ENCODE measurements around the gene PROM2. TPM values are rescaled to one million over a fixed set of nuclear protein-coding genes. Genes with fewer than 3 reads are reported as not detected.
"Not testable (repeated sequence)": the region's sequence is repeated elsewhere in the genome, so short reads cannot be mapped to it uniquely, and the experiment has no call there.

The PROM2 gene
- total RNA-seq, 1 donor from 2014 or later: 1.3 TPM

- H3K36me3 Mint-ChIP-seq (ENCODE audit: unreplicated experiment): no peaks in the 10 kb centered on the region
- DNase-seq (ENCODE audit: extremely low spot score, unreplicated experiment): no peak
- H3K27ac Mint-ChIP-seq (ENCODE audit: unreplicated experiment): no peak overlapping the region
- no peak overlapping the region for H3K4me3 Mint-ChIP-seq (ENCODE audit: unreplicated experiment)
- no peaks in the 10 kb centered on the region for H3K4me1 Mint-ChIP-seq (ENCODE audit: unreplicated experiment)
- no peak for TF ChIP-seq CTCF (IDR thresholded peaks at IDR 0.05)
- no peaks in the 10 kb centered on the region for H3K27me3 Mint-ChIP-seq (ENCODE audit: unreplicated experiment)
- peaks cover 55% of the 10 kb centered on the region for H3K9me3 Mint-ChIP-seq (ENCODE audit: unreplicated experiment)
These were observed 39.9 kb upstream of the PROM2 start for GRCh38 chr2:95234286-95234785.

- Mint-ChIP-seq H3K36me3 (ENCODE audit: unreplicated experiment) (no peaks in the 10 kb centered on the region), H3K4me3 (ENCODE audit: unreplicated experiment) (no peak overlapping the region), H3K27me3 (ENCODE audit: unreplicated experiment) (no peaks in the 10 kb centered on the region), H3K9me3 (ENCODE audit: unreplicated experiment) (peaks cover 53% of the 10 kb centered on the region), H3K27ac (ENCODE audit: unreplicated experiment) (no peak overlapping the region), H3K4me1 (ENCODE audit: unreplicated experiment) (no peaks in the 10 kb centered on the region)
- no peak for TF ChIP-seq CTCF (IDR thresholded peaks at IDR 0.05)
- DNase-seq (ENCODE audit: extremely low spot score, unreplicated experiment): no peak
These were observed 39.4 kb upstream of the PROM2 start for GRCh38 chr2:95234816-95235215.

GRCh38 chr2:95238131-95238530, 36.1 kb upstream of the PROM2 start:
- H3K9me3 Mint-ChIP-seq (ENCODE audit: unreplicated experiment): peaks cover 49% of the 10 kb centered on the region
- H3K27ac Mint-ChIP-seq (ENCODE audit: unreplicated experiment): no peak overlapping the region
- H3K36me3 Mint-ChIP-seq (ENCODE audit: unreplicated experiment): no peaks in the 10 kb centered on the region
- no peaks in the 10 kb centered on the region for H3K27me3 Mint-ChIP-seq (ENCODE audit: unreplicated experiment)
- TF ChIP-seq CTCF (IDR thresholded peaks at IDR 0.05): no peak
- H3K4me1 Mint-ChIP-seq (ENCODE audit: unreplicated experiment): no peaks in the 10 kb centered on the region
- H3K4me3 Mint-ChIP-seq (ENCODE audit: unreplicated experiment): no peak overlapping the region
- DNase-seq (ENCODE audit: extremely low spot score, unreplicated experiment): no peak

- H3K27ac Mint-ChIP-seq (ENCODE audit: unreplicated experiment): no peak overlapping the region
- no peak for TF ChIP-seq CTCF (IDR thresholded peaks at IDR 0.05)
- H3K4me1 Mint-ChIP-seq (ENCODE audit: unreplicated experiment): no peaks in the 10 kb centered on the region
- no peak for DNase-seq (ENCODE audit: extremely low spot score, unreplicated experiment)
- no peak overlapping the region for H3K4me3 Mint-ChIP-seq (ENCODE audit: unreplicated experiment)
- no peaks in the 10 kb centered on the region for H3K36me3 Mint-ChIP-seq (ENCODE audit: unreplicated experiment)
- no peaks in the 10 kb centered on the region for H3K27me3 Mint-ChIP-seq (ENCODE audit: unreplicated experiment)
- peaks cover 45% of the 10 kb centered on the region for H3K9me3 Mint-ChIP-seq (ENCODE audit: unreplicated experiment)
These were observed 34.2 kb upstream of the PROM2 start for GRCh38 chr2:95240091-95240490.

- no peaks in the 10 kb centered on the region for H3K27me3 Mint-ChIP-seq (ENCODE audit: unreplicated experiment)
- H3K36me3 Mint-ChIP-seq (ENCODE audit: unreplicated experiment): no peaks in the 10 kb centered on the region
- H3K9me3 Mint-ChIP-seq (ENCODE audit: unreplicated experiment): peaks cover 47% of the 10 kb centered on the region
- no peaks in the 10 kb centered on the region for H3K4me1 Mint-ChIP-seq (ENCODE audit: unreplicated experiment)
- no peak overlapping the region for H3K4me3 Mint-ChIP-seq (ENCODE audit: unreplicated experiment)
- no peak for TF ChIP-seq CTCF (IDR thresholded peaks at IDR 0.05)
- no peak overlapping the region for H3K27ac Mint-ChIP-seq (ENCODE audit: unreplicated experiment)
- DNase-seq (ENCODE audit: extremely low spot score, unreplicated experiment): no peak
These were observed 33.7 kb upstream of the PROM2 start for GRCh38 chr2:95240556-95240955.

GRCh38 chr2:95242084-95242483, 32.2 kb upstream of the PROM2 start:
- H3K4me3 Mint-ChIP-seq (ENCODE audit: unreplicated experiment); DNase-seq (ENCODE audit: extremely low spot score, unreplicated experiment): not testable (repeated sequence)
- peaks cover 48% of the 10 kb centered on the region for H3K9me3 Mint-ChIP-seq (ENCODE audit: unreplicated experiment)

More at GRCh38 chr2:95242084-95242483, 32.2 kb upstream of the PROM2 start:
- not testable (repeated sequence) for H3K4me1 Mint-ChIP-seq (ENCODE audit: unreplicated experiment); H3K27me3 Mint-ChIP-seq (ENCODE audit: unreplicated experiment); H3K27ac Mint-ChIP-seq (ENCODE audit: unreplicated experiment); H3K36me3 Mint-ChIP-seq (ENCODE audit: unreplicated experiment)
